ENCODE measurements around the gene TFCP2.

DNA sequence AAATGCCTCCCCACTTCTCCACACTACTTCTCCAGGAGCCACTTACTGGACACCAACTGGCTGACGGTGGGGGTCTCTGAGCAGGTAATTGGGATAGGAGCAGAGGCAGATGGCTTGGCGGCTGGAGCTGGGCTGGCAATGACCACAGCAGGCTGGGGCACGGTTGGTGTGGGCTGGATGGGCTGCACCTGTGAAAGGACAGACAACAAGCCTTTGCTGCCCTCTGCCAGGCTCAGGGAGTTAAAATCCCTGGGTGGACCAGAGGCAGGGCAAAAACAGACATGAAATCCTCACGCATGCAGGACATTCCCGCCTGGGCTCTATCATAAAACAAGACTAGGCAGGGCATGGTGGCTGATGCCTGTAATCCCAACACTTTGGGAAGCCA is 19.3 kb upstream of the TFCP2 start:
- TF ChIP-seq, protein P1, sequence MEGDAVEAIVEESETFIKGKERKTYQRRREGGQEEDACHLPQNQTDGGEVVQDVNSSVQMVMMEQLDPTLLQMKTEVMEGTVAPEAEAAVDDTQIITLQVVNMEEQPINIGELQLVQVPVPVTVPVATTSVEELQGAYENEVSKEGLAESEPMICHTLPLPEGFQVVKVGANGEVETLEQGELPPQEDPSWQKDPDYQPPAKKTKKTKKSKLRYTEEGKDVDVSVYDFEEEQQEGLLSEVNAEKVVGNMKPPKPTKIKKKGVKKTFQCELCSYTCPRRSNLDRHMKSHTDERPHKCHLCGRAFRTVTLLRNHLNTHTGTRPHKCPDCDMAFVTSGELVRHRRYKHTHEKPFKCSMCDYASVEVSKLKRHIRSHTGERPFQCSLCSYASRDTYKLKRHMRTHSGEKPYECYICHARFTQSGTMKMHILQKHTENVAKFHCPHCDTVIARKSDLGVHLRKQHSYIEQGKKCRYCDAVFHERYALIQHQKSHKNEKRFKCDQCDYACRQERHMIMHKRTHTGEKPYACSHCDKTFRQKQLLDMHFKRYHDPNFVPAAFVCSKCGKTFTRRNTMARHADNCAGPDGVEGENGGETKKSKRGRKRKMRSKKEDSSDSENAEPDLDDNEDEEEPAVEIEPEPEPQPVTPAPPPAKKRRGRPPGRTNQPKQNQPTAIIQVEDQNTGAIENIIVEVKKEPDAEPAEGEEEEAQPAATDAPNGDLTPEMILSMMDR (conservative IDR thresholded peaks at IDR 0.05; ENCODE audit: low read length) = peak; percentile 22; the same call in 1 of the 2 replicates
- TF ChIP-seq EZH2phosphoT487 (IDR thresholded peaks at IDR 0.05; ENCODE audit: borderline replicate concordance) = no peak

Data from Loucy (cell line).